Measurements from ENCODE around the gene BSX.

BSX gene

GRCh38 chr11:122981388-122982264 lies at the start of gene BSX:
Gene BSX, minus strand, starts transcription at chr11:122981834. Its CDS starts 163 bp downstream, at chr11:122981671.
- no peak for DNase-seq

GRCh38 chr11:123030517-123030916 lies 48.9 kb upstream of the BSX start:
- DNase-seq = peak in 1 of 2 experiments; percentile 58

- peak; percentile 4 to 22 for DNase-seq
Measured at GRCh38 chr11:123020968-123021367, 39.3 kb upstream of the BSX start.

DNA sequence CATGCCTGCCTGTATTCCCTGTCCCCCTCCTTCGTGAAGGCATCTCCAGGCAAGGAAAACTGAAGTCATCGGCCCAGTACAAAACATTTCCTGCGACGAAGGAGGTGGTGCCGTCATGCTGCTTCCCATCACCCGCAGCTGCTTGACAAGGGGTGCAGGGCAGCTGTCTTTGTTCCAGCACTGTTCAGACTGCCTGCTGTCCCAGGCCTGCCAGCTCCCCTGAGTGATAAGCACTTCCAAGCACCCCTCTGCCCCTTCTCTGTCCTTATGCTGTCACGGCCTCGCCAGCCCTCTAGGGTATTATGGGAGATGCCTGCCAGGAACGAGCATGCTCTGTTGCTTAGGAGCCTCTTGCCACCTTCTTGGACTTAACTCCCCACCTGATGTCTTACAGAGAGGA lies 37.1 kb upstream of the BSX start:
- DNase-seq = no peak

DNA sequence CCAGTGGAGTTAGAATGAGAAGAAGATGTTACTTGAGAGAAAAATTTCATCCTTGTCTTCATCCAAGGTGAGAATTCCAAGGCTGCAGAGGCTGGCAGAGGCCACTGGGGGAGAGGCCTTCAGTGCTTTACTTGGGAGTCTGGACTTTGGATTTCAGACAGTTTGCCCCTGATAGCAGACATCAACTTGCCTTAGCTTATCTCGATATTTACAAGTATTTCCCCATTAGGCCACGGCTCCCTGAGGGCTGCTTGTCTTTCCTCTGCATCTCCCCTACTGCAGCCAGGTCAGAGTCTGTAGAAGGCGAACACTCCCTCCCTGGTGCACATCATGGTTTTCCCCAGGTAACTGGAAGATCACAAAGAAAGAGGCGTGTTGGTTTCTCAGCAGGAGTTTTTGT lies 29.9 kb upstream of the BSX start:
- no peak for DNase-seq

- DNase-seq = no peak
Measured at GRCh38 chr11:123006860-123007542, 25.4 kb upstream of the BSX start.

DNA sequence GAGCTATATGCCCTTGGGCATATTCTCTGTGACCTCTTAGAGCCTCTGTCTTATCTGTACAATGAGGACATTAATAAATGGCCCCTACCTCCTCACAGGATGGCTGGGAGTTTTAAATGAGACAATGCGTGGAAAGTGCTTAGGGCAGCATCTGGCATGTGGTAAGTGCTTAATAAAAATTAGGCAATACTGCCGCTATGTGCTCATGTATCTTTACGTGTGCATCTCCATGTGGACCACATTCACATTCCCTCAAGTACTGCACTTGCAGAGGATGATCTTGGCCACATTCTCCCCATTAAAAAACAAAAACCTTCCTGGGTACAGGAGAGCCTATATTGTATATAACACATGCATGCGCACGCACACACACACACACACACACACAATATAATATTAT lies 19.1 kb upstream of the BSX start:
- DNase-seq = no peak

- DNase-seq = no peak
Measured at GRCh38 chr11:122998727-122999366, 17.2 kb upstream of the BSX start.

GRCh38 chr11:122995526-122995925 lies 13.9 kb upstream of the BSX start:
- DNase-seq = no peak

DNA sequence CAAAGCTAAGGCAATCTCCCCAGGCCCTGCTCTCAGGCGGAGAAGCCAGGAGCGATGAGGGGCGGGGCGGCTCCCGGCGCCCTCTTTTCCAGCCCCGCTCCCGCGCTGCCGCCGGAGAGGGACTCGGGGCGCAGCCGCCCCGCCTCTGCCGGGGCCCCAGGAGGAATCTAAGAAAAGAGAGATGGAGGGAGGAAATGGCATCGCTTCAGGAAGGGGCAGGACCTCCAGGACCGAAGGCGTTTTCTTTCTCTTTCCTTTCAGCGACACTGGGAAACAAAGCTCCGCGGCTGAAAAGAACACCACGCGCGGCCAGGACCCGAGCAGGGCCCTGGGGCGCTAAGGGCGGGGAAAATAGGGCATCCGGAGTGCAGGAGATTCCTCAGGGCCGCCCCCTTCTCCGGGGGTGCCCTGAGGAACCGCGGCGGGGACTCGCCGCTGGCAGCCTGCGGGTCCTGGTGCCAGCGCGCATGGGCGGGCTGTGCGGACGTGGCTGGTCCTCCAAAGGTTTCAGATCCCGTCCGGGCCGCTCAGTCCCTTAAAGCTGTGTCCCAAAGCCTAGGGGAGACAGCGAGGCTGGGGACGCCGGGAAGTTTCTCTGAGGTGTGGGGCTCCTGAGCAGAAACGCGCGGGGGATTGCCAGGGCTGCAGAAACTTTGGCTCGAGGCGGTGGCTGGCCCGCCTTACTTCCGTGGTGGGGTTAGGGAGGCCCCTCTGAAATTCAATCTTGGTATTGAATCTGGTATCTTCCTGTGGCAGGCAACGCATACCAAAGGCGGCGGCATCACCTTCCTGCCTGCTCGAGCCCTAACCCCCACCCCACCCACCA lies 2.8 kb upstream of the BSX start:
- DNase-seq = no peak

GRCh38 chr11:122983438-122984185 lies 2.0 kb upstream of the BSX start:
- no peak for DNase-seq

GRCh38 chr11:122979815-122980595 lies 1.6 kb downstream of the BSX start:
- DNase-seq = no peak

DNA sequence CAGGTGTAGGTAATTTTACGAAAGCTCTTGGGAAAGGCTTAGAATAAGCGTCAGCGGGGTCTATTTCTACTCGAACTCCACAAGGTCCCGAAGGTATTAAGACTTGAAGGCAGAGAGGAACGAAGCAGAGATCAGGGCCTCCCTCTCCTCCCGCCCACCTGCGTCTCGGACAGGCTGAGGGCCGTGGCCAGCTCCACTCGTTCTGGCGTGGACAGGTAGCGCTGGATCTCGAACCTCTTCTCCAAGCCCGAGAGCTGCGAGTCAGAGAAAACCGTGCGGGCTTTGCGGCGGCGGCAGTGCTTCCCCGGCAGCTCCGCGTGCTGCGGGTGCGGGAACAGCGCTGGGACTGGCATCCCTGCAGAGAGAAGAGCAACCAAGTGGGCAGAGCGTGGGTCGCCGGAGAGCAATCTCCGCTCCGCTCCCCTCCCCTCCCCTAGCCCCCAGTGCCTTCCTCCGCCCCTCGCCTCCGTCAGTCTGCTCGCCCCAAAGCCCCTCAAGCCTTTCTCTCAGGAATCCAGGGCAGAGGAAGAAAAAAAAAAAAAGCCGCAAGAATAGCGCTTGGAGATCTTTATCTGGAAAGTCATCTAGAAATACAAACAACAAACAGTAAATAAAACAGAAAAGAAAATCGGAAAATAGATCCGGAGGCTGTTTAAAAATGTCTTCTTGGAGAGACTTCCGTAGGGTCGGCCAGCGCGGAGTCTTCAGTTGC lies 2.4 kb downstream of the BSX start:
- DNase-seq = no peak

GRCh38 chr11:122978299-122978620 lies 3.4 kb downstream of the BSX start:
- DNase-seq = no peak

DNA sequence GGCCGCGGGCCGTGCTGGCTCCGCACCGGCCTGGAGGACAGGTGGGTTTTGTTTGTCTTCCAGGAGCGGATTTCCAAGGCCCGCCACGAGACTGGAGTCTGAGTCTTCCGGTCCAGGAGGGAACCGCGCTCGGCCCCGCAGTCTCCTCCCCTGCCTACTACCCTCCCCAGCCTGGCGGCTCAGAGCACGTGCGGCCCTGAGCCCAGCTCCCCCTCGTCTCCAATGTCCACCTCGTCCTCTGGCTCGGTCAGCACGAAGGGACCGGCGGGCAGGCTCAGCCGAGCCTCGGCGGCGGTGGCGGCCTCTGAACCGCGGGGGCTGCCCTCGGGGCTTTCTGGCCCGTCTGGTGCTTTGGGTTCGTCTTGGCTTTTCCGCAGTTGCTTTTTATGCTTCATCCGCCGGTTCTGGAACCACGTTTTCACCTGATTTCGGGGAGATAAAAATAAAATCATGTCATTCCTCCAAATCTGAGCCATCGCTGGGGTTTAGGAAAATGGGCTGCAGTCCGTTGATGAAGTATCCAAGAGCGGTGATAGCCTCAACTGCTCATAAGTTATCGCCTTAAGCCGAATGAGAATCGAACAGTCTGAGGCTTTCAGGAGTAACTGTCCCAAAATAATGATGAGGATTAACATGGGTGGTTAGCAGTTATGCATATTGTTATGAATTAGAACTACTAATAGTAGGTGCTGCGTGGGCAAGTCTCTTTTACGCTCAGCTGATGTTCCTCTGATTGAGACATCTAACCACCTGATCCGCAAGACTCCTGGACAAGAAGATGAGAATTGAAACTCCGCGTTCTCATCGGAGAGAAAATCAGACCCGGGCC lies 4.0 kb downstream of the BSX start:
- DNase-seq = no peak

DNA sequence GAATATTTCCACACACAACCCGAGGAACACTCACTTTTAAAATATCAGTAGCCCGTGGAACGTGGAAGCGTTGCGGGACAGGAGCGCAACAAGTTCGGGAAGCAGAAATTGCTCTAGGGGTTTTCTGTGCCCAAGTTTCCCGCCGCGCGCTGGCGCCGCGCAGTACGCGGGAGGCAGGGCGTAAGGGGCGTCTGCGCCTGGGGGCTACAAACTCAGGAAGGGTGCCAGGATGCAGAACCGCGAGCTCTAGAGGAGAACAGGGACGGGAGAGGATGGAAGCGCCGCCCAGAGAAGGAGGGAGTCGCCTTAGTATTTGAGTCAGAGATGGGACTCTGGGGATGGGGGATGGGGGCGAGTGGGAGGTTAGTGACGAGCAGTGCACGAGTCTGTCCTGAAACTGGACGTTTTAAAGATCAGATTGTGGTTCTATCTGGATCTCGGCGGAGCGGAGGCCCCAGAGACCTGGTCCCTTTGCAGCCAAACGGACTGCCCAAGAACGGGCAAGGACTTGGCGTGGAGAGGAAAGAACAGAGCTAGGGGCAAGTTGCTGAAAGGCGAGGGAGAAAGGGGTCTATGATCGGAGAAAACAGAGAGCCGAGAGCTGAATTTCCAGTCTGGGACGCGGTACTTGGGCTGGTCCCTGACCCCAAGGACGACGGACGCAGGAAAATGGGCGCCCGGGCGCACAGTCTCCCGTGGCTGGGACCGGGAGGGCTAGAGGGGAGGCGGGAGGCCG lies 4.7 kb downstream of the BSX start:
- DNase-seq = no peak

DNA sequence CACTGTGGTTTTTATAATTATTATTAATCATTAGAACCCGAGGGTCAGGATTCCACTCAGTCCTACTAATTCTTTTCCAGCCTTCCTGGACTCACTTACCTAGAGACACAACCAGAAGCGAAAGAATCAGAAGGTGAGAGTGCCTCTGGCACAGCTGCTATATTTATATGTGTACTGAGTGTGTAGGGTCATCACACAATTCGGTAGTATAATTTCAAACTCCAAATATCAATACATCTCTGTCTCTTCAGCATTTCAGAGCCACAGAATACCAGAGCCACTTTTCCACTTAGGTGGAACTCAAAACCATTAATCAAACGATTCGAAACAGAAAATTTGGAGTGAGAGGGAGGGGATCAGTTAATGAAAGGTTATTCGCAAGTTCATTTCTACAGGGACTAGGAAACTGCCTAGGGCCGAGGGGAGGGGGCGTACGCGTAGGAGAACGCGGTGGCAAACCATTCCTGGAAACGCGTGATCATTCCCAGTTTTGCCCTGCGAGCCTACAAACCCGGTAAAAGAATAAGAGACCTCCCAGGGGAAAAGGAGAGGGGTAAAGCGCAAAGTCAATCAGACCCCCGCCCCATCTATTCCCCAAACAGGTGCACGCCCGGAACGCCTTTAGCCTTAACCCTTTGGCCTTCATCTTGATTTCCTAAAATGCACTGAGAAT lies 5.4 kb downstream of the BSX start:
- no peak for DNase-seq

DNA sequence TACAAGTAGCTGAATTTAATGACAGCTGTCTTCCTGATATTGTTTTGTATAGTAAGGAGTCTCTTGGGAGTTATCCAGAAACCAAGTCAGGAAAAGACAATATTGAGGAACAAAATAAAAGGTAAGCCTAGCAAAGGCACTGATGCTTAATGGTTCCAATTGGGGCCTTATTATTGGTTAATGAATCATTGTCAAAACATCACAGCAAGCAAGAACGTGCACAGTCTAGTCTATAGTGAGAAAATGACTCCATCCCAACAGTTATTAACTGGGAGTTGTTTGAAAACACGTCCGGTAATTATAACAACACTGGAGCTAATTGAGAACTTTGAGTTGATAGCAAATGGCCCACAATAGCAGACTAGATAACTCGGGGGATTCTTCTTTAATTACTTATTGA lies 17.7 kb downstream of the BSX start:
- DNase-seq = peak; percentile 76 to 86

GRCh38 chr11:122954455-122954854 lies 27.2 kb downstream of the BSX start:
- DNase-seq = no peak

All from NCI-H1930 (cell line).